Mucosa of rectum (tissue), 2 donors: ENCODE data around the gene PRRT3.
"Not testable (repeated sequence)": the region's sequence is repeated elsewhere in the genome, so short reads cannot be mapped to it uniquely, and the experiment has no call there.

Experiments
- H3K27ac ChIP-seq, 2 donors: one replicate each; pipeline ENCODE4 v1.7.0; 2013; ENCODE audit warnings: inconsistent platforms in 2 of 2, low read depth in 2 of 2, low read length in 2 of 2
- H3K27me3 ChIP-seq, 2 donors: one replicate each; pipeline ENCODE4 v1.7.0; 2013; ENCODE audit warnings: low read length in 2 of 2; ENCODE audit not compliant: control insufficient read depth in 2 of 2, insufficient read depth in 2 of 2
- H3K36me3 ChIP-seq, 2 donors: one replicate each; pipeline ENCODE4 v1.7.0; 2013; ENCODE audit warnings: low read length in 2 of 2; ENCODE audit not compliant: control insufficient read depth in 2 of 2, insufficient read depth in 2 of 2
- H3K4me1 ChIP-seq, 2 donors: one replicate each; pipeline ENCODE4 v1.7.0; 2013; ENCODE audit warnings: low read length in 2 of 2, mild to moderate bottlenecking in 1 of 2; ENCODE audit not compliant: control insufficient read depth in 2 of 2, insufficient read depth in 2 of 2
- H3K4me3 ChIP-seq, 2 donors: one replicate each; pipeline ENCODE4 v1.7.0; 2013; ENCODE audit warnings: low read length in 2 of 2
- H3K9ac ChIP-seq, 2 donors: one replicate each; pipeline ENCODE4 v1.7.0; 2013; ENCODE audit warnings: low read length in 2 of 2, low read depth in 1 of 2, mild to moderate bottlenecking in 1 of 2
- H3K9me3 ChIP-seq, 2 donors: one replicate each; pipeline ENCODE4 v1.7.0; 2013; ENCODE audit warnings: low read length in 2 of 2; ENCODE audit not compliant: control insufficient read depth in 2 of 2
- donor health status: healthy.
- donor health status: Normal muscosa, but diverticular disease.

PRRT3 gene

DNA sequence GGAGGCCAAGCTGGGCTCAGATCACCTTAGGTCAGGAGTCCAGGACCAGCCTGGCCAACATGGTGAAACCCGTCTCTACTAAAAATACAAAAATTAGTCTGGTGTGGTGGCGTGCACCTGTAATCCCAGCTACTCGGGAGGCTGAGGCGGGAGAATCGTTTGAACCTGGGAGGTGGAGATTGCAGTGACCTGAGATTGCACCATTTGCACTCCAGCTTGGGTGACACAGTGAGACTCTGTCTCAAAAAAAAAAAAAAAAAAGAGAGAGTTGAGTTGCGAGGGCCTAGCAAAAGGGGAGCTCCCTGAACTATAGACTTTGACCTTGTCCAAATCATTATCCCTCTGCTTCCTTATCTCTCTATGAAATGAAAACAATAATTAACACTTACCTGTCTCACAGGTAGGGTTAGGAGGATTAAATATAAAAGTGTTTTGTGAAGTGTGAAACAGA, 51.2 kb downstream of the PRRT3 start:
- Histone ChIP-seq H3K4me1 (peaks cover 48 to 62% of the 10 kb centered on the region in 2 donors), H3K9ac (peak overlapping the region in 1 of 2 donors; percentile 3), H3K27ac (peak overlapping the region; percentile 91)
- not testable (repeated sequence) for H3K4me3 ChIP-seq, H3K36me3 ChIP-seq, H3K9me3 ChIP-seq, H3K27me3 ChIP-seq

DNA sequence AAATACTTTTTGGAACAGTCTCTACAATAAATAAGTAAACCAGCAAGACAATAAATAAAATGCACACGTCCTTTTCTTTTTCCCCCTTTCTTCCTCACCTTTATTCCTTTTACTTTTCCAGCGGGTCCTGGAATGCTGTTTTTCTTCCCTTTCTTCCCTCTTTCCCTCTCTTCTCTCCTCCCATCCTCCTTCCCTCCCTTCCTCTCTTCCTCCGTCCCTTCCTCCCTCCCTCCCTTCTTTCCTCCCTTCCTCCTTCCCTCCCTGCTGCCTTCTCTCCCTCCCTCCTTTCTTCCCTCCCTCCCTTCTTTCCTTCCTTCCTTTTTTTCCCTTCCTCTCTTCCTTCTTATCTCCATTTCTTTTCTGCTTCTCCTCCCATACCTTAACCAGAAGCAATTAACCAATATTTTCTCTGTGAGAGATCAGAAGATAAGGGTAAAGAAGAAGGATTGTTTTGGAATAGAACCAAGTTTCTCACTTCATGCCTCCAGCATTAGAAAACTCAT, 52.9 kb downstream of the PRRT3 start:
- H3K27me3 ChIP-seq = no peaks in the 10 kb centered on the region
- no peaks in the 10 kb centered on the region for H3K9me3 ChIP-seq
- H3K9ac ChIP-seq = peak overlapping the region in 1 of 2 donors; percentile 59
- peak overlapping the region; percentile 91 for H3K27ac ChIP-seq
- peaks cover 0 to 2% of the 10 kb centered on the region in 2 donors for H3K36me3 ChIP-seq
- no peak overlapping the region for H3K4me3 ChIP-seq
- H3K4me1 ChIP-seq = peaks cover 48 to 67% of the 10 kb centered on the region in 2 donors

DNA sequence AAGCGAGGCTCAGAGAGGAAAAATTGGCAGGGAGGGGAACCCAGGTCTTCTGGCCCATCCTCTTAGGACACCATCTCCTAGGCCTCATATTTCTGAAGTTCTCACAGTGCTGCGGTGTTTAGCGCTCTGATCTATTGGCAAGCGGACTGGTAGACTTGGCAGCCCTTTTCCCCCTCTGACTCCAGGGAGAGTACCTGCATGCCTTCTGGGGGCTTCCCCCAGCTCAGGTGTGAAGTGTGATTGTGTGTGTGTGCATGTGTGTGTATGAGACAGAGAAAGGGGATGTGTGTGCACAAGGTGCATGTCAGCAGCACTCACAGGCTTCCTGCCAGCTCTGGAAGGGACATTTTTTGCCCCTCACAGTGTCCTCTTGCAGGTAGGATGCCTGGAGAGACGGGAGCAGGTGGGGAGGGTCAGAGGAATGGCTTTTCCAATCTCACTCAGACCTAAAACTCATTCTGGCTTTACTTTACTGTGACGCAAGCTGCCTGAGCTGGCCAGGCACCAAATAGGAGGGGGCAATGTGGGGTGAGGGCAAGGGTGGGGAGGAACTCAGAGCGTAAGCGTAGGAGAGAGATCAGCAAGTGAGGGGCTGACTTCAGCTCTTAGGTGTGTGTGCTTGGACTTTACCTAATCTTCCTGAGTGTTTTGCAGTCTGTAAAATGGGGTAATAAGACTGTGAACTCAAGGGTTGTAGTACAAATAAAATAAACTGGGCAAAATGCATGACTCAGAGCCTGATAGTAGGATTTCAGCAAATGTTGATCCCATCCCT, 53.6 kb downstream of the PRRT3 start:
- Histone ChIP-seq H3K36me3 (peaks cover 0 to 2% of the 10 kb centered on the region in 2 donors), H3K9me3 (no peaks in the 10 kb centered on the region), H3K27ac (peak overlapping the region; percentile 91), H3K27me3 (no peaks in the 10 kb centered on the region), H3K4me3 (peak overlapping the region; percentile 32 to 58), H3K9ac (peak overlapping the region; percentile 66 to 69), H3K4me1 (peaks cover 47 to 64% of the 10 kb centered on the region in 2 donors)

DNA sequence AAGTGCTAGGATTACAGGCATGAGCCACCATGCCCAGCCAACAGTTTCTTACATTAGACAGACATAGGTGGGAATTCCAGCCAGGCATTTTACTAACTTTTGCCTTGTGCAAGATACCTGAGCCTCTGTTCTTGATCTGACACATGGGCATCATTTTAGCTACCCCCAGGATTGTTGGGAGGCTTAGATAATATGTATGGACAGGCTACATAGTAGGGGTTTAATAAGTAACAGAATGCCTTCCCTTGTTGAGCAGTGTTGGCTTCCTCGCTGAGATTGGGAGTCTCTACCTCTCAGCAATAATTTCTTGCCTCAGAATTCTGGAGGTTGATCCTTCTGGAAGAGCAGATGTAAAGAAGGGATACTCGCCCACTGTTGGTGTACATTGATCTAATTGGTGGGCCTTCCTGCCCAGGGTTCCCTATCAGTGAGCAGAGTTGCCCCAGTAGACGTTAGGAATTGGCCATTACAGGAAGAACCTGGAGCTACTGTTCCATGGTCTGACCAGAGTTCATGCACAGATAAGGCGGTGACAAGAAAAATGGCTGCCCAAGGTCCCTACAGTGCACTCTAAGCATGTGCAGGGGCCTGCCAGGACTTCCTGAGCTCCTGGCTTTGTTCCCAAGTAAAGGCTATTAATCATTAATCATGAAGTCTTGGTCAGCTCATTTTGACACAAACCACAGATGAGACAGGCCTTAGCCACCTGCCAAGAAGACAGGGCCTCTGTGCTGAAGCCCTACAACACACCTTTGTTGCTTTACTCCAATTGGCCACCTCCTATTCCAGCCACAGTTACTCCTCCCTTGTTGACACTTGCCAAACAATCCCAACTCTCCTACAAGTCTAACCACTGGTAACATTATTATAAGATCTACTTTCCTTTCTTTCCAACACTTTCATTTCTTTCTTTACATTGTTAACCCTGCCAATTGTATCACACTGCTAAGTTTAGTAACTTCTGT, 54.5 kb downstream of the PRRT3 start:
- peaks cover 47 to 59% of the 10 kb centered on the region in 2 donors for H3K4me1 ChIP-seq
- peak overlapping the region; percentile 91 for H3K27ac ChIP-seq
- H3K9me3 ChIP-seq = no peaks in the 10 kb centered on the region
- H3K36me3 ChIP-seq = peaks cover 7 to 11% of the 10 kb centered on the region in 2 donors
- H3K4me3 ChIP-seq = peak overlapping the region; percentile 32 to 58
- H3K9ac ChIP-seq = peak overlapping the region; percentile 66 to 69
- H3K27me3 ChIP-seq = no peaks in the 10 kb centered on the region

DNA sequence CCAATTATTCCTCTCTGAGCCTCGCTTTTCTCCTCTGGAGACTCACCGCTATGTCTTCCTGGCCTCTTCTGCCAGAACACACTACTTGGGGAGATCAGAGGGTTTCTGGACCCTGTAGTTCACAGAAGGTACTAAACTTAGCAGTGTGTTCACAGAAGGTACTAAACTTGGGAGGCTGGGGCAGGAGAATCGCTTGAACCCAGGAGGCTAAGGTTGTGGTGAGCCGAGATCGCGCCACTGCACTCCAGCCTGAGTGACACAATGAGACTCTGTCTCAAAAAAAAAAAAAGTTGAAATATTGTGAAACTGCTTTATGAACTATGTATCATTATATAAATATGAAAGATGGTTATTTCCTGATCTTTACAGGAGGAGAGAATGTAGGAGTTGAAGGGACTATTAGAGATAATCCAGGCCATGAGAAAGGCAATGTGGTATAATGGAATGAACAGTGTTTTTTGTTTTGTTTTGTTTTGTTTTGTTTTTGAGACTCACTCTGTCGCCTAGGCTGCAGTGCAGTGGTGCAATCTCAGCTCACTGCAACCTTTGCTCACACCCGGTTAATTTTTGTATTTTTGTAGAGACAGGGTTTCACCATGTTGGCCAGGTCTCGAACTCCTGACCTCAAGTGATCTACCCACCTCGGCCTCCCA, 55.3 kb downstream of the PRRT3 start:
- H3K9me3 ChIP-seq, H3K27me3 ChIP-seq, H3K9ac ChIP-seq, H3K4me3 ChIP-seq: not testable (repeated sequence)
- Histone ChIP-seq H3K27ac (peak overlapping the region; percentile 91), H3K4me1 (peaks cover 40 to 51% of the 10 kb centered on the region in 2 donors), H3K36me3 (peaks cover 8 to 16% of the 10 kb centered on the region in 2 donors)

DNA sequence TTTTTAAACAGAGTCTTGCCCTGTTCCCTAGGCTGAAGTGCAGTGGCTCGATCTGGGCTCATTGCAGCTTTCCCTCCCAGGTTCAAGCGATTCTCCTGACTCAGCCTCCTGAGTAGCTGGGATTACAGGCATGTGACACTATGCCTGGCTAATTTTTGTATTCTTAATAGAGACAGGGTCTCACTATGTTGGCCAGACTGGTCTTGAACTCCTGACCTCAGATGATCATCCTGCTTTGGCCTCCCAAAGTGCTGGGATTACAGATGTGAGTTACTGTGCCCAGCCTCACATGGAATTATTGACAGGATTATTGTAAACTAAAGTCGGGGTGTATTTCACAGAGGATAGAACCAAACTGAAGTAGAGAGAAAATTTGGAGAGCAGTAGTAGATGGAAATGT, 56.5 kb downstream of the PRRT3 start:
- Histone ChIP-seq H3K4me1 (peaks cover 34 to 45% of the 10 kb centered on the region in 2 donors), H3K36me3 (peaks cover 8 to 16% of the 10 kb centered on the region in 2 donors)
- H3K9me3 ChIP-seq, H3K4me3 ChIP-seq, H3K9ac ChIP-seq, H3K27me3 ChIP-seq, H3K27ac ChIP-seq: not testable (repeated sequence)
